A673 (cell line): ENCODE data around the gene TMEM255B. TPM values are rescaled to one million over a fixed set of nuclear protein-coding genes. Genes with fewer than 3 reads are reported as not detected.
"Not testable (repeated sequence)": the region's sequence is repeated elsewhere in the genome, so short reads cannot be mapped to it uniquely, and the experiment has no call there.

Experiments
- BruUV-seq: library from RNA; stranded (reverse); fragments of 400-500 nt; replicated peaks from 2 replicates; lab custom pipeline; 2021; lab: Mats Ljungman, UMichigan
- CTCF ChIA-PET: fragments of 300-600 bp; sonication (Branson Sonifier 250); formaldehyde crosslinking; loops from one replicate; lab custom pipeline; 2022; ENCODE audit warnings: antibody characterized with exemption; lab: Charles Lee
- POLR2A ChIA-PET: fragments of 300-600 bp; sonication (Branson Sonifier 250); formaldehyde crosslinking; loops from one replicate; lab custom pipeline; 2022; ENCODE audit warnings: antibody characterized with exemption; ENCODE audit not compliant: low non-redundant PET; lab: Charles Lee
- DNase-seq: peaks from one replicate; pipeline ENCODE4 v3.0.0-alpha.2; 2015; ENCODE audit warnings: low spot score
- H3K27ac ChIP-seq: fragments of 200-600 bp; sonication (generic); 2 replicates; pipeline ENCODE4 v1.5.1; 2016; ENCODE audit warnings: mixed run types, low read depth, mild to moderate bottlenecking, mixed read lengths, antibody characterized with exemption, low read length; ENCODE audit not compliant: poor library complexity, severe bottlenecking
- H3K27me3 ChIP-seq: fragments of 200-600 bp; sonication (generic); replicated peaks from 2 replicates; pipeline ENCODE4 v1.6.1; 2017; ENCODE audit warnings: mixed run types, low read depth, mild to moderate bottlenecking, mixed read lengths, antibody characterized with exemption, low read length; ENCODE audit not compliant: insufficient read depth, poor library complexity
- H3K36me3 ChIP-seq: fragments of 200-600 bp; sonication (generic); 2 replicates; pipeline ENCODE4 v1.6.1; 2016; ENCODE audit warnings: mixed run types, mild to moderate bottlenecking, mixed read lengths, antibody characterized with exemption, low read length; ENCODE audit not compliant: insufficient read depth, poor library complexity, severe bottlenecking
- H3K4me1 ChIP-seq: fragments of 200-600 bp; sonication (generic); 2 replicates; pipeline ENCODE4 v1.6.1; 2017; ENCODE audit warnings: mixed run types, mild to moderate bottlenecking, mixed read lengths, antibody characterized with exemption, low read length; ENCODE audit not compliant: insufficient read depth, poor library complexity, severe bottlenecking
- H3K4me3 ChIP-seq: fragments of 200-600 bp; sonication (generic); 2 replicates; pipeline ENCODE4 v1.5.1; 2016; ENCODE audit warnings: low read depth, mixed run types, mild to moderate bottlenecking, mixed read lengths, low read length; ENCODE audit not compliant: poor library complexity, severe bottlenecking
- H3K9me3 ChIP-seq: fragments of 200-600 bp; sonication (generic); 2 replicates; pipeline ENCODE4 v1.6.1; 2016; ENCODE audit warnings: mixed run types, low read depth, mild to moderate bottlenecking, mixed read lengths, antibody characterized with exemption, low read length; ENCODE audit not compliant: poor library complexity, severe bottlenecking
- EZH2 ChIP-seq: fragments of 200-600 bp; sonication (generic); IDR thresholded peaks from 2 replicates; pipeline ENCODE4 v1.6.1; 2017; ENCODE audit warnings: borderline replicate concordance, low read depth, mild to moderate bottlenecking, mixed read lengths, antibody characterized with exemption, low read length; ENCODE audit not compliant: poor library complexity, severe bottlenecking
- intact Hi-C: fragments of 100-400 bp; cut with micrococcal nuclease; formaldehyde crosslinking; loops from one replicate; pipeline ENCODE4 v1.10.0; 2022; ENCODE audit not compliant: unreplicated experiment
- total RNA-seq: library from RNA; stranded (reverse); gene quantifications from 2 replicates; pipeline ENCODE4 v1.2.3, GENCODE V29; 2021
- TF ChIP-seq, protein P1 (sequence below): fragments of 300-800, 200-600 bp; sonication (generic); conservative IDR thresholded peaks from 2 replicates; pipeline ENCODE4 v1.5.1; 2017; ENCODE audit warnings: low read depth, mild to moderate bottlenecking, antibody characterized with exemption, low read length, moderate library complexity, mixed read lengths

Gene TMEM255B
- total RNA-seq, 1 experiment from 2014 or later = 0.06 TPM

GRCh38 chr13:113749967-113750366, 9.1 kb upstream of the TMEM255B start:
- no peaks in the 10 kb centered on the region for H3K27me3 ChIP-seq
- H3K36me3 ChIP-seq = no peaks in the 10 kb centered on the region
- H3K4me1 ChIP-seq = no peaks in the 10 kb centered on the region
- no peak for DNase-seq
- H3K27ac ChIP-seq = no peak overlapping the region
- ChIA-PET POLR2A (no interaction called here), CTCF (no interaction called here)
- TF ChIP-seq, protein P1, sequence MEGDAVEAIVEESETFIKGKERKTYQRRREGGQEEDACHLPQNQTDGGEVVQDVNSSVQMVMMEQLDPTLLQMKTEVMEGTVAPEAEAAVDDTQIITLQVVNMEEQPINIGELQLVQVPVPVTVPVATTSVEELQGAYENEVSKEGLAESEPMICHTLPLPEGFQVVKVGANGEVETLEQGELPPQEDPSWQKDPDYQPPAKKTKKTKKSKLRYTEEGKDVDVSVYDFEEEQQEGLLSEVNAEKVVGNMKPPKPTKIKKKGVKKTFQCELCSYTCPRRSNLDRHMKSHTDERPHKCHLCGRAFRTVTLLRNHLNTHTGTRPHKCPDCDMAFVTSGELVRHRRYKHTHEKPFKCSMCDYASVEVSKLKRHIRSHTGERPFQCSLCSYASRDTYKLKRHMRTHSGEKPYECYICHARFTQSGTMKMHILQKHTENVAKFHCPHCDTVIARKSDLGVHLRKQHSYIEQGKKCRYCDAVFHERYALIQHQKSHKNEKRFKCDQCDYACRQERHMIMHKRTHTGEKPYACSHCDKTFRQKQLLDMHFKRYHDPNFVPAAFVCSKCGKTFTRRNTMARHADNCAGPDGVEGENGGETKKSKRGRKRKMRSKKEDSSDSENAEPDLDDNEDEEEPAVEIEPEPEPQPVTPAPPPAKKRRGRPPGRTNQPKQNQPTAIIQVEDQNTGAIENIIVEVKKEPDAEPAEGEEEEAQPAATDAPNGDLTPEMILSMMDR = no peak
- no peak for TF ChIP-seq EZH2
- H3K4me3 ChIP-seq = no peak overlapping the region
- intact Hi-C loops = no loop called here
- H3K9me3 ChIP-seq = no peaks in the 10 kb centered on the region
- BruUV-seq = no TSS peak

GRCh38 chr13:113750554-113751399, 8.2 kb upstream of the TMEM255B start:
- H3K36me3 ChIP-seq = no peaks in the 10 kb centered on the region
- DNase-seq = no peak
- BruUV-seq = no TSS peak
- no peak overlapping the region for H3K27ac ChIP-seq
- TF ChIP-seq, protein P1 = no peak
- no peak for TF ChIP-seq EZH2
- no peaks in the 10 kb centered on the region for H3K27me3 ChIP-seq
- H3K4me1 ChIP-seq = no peaks in the 10 kb centered on the region
- intact Hi-C loops = no loop called here
- CTCF ChIA-PET = no interaction called here
- no peaks in the 10 kb centered on the region for H3K9me3 ChIP-seq
- H3K4me3 ChIP-seq = no peak overlapping the region
- POLR2A ChIA-PET = no interaction called here

DNA sequence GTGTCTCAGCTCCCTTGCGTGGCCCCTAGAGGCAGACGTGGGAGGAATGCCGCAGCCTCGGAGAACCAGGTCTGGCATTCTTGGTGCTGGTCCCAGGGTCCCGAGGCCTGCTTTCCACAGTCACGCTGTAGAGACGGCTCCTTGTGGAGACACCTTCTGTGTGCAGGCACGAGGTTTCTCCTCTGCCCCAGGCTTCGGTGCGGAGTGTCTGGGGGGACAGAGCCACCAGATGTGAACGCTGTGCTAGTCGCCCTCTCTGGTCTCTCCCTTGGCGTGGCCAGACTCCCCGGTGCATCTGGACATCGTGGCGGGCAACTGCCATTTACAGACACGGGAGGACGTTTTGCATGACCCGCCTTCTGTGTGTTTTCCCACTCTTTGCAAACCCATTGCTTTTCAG, 7.5 kb upstream of the TMEM255B start:
- no peak overlapping the region for H3K27ac ChIP-seq
- H3K36me3 ChIP-seq = no peaks in the 10 kb centered on the region
- BruUV-seq = no TSS peak
- H3K9me3 ChIP-seq = no peaks in the 10 kb centered on the region
- TF ChIP-seq, protein P1 = no peak
- no peak for TF ChIP-seq EZH2
- CTCF ChIA-PET = no interaction called here
- no peak for DNase-seq
- POLR2A ChIA-PET = no interaction called here
- H3K4me1 ChIP-seq = no peaks in the 10 kb centered on the region
- H3K4me3 ChIP-seq = no peak overlapping the region
- intact Hi-C loops = no loop called here
- no peaks in the 10 kb centered on the region for H3K27me3 ChIP-seq

DNA sequence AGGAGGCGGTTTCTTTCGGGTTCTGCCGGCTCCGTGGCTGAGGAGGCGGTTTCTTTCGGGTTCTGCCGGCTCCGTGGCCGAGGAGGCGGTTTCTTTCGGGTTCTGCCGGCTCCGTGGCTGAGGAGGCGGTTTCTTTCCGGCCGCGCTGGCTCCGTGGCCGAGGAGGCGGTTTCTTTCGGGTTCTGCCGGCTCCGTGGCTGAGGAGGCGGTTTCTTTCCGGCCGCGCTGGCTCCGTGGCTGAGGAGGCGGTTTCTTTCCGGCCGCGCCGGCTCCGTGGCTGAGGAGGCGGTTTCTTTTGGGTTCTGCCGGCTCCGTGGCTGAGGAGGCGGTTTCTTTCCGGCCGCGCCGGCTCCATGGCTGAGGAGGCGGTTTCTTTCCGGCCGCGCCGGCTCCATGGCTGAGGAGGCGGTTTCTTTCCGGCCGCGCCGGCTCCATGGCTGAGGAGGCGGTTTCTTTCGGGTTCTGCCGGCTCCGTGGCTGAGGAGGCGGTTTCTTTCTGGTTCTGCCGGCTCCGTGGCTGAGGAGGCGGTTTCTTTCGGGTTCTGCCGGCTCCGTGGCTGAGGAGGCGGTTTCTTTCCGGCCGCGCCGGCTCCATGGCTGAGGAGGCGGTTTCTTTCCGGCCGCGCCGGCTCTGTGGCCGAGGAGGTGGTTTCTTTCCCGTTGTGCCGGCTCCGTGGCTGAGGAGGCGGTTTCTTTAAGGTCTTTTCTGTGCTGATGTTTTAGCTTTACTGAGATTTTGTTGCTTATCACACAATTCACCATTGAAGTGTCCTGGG, 6.6 kb upstream of the TMEM255B start:
- CTCF ChIA-PET, BruUV-seq, POLR2A ChIA-PET: not testable (repeated sequence)

More for the DNA sequence above, 6.6 kb upstream of the TMEM255B start:
- H3K27me3 ChIP-seq, H3K9me3 ChIP-seq, H3K4me3 ChIP-seq, H3K27ac ChIP-seq, intact Hi-C loops, H3K4me1 ChIP-seq, DNase-seq, H3K36me3 ChIP-seq: not testable (repeated sequence)
